Measurements from ENCODE around the gene VAV2.
A peak's percentile ranks its signal among the peaks of the same experiment; 100 is the strongest.

VAV2 gene

GRCh38 chr9:133868203-133868602, 123.9 kb downstream of the VAV2 start:
- Histone ChIP-seq H3K4me1 (ENCODE audit: control extremely low read depth in 1 of 4, control insufficient read depth in 4 of 4, insufficient read depth in 4 of 4, low read length in 3 of 4) (peaks cover 6 to 23% (median 19%) of the 10 kb centered on the region in 4 experiments), H3K4me3 (ENCODE audit: control insufficient read depth in 1 of 7, extremely low read depth in 1 of 7, insufficient read depth in 4 of 7, low read depth in 2 of 7, low read length in 6 of 7) (no peak overlapping the region), H3K36me3 (ENCODE audit: control insufficient read depth in 4 of 4, insufficient read depth in 4 of 4, low read length in 3 of 4) (no peaks in the 10 kb centered on the region), H3K27me3 (replicated peaks in 2 of 5; ENCODE audit: control insufficient read depth in 4 of 5, insufficient read depth in 5 of 5, low read length in 4 of 5) (no peaks in the 10 kb centered on the region), H3K9me3 (ENCODE audit: control extremely low read depth in 1 of 5, control insufficient read depth in 4 of 5, insufficient read depth in 2 of 5, low read depth in 1 of 5, low read length in 4 of 5) (peaks cover 0 to 7% (median 4%) of the 10 kb centered on the region in 5 experiments), H3K27ac (ENCODE audit: insufficient read depth in 1 of 2, low read depth in 1 of 2, low read length in 2 of 2, poor library complexity in 1 of 2, severe bottlenecking in 2 of 2) (no peak overlapping the region)
- POLR2A ChIA-PET: no interaction called here
- CTCF ChIA-PET: no interaction called here
- WGBS (ENCODE audit: insufficient coverage): over 99% methylated on average over 16 of the region's 18 CpGs
- no peak for DNase-seq

GRCh38 chr9:133866946-133867345, 125.2 kb downstream of the VAV2 start:
- Histone ChIP-seq H3K36me3 (ENCODE audit: control insufficient read depth in 4 of 4, insufficient read depth in 4 of 4, low read length in 3 of 4) (no peaks in the 10 kb centered on the region), H3K4me1 (ENCODE audit: control extremely low read depth in 1 of 4, control insufficient read depth in 4 of 4, insufficient read depth in 4 of 4, low read length in 3 of 4) (peaks cover 6 to 33% (median 30%) of the 10 kb centered on the region in 4 experiments), H3K27ac (ENCODE audit: insufficient read depth in 1 of 2, low read depth in 1 of 2, low read length in 2 of 2, poor library complexity in 1 of 2, severe bottlenecking in 2 of 2) (no peak overlapping the region), H3K9me3 (ENCODE audit: control extremely low read depth in 1 of 5, control insufficient read depth in 4 of 5, insufficient read depth in 2 of 5, low read depth in 1 of 5, low read length in 4 of 5) (peaks cover 0 to 7% (median 4%) of the 10 kb centered on the region in 5 experiments), H3K27me3 (replicated peaks in 2 of 5; ENCODE audit: control insufficient read depth in 4 of 5, insufficient read depth in 5 of 5, low read length in 4 of 5) (no peaks in the 10 kb centered on the region), H3K4me3 (ENCODE audit: control insufficient read depth in 1 of 7, extremely low read depth in 1 of 7, insufficient read depth in 4 of 7, low read depth in 2 of 7, low read length in 6 of 7) (no peak overlapping the region)
- no peak for DNase-seq
- ChIA-PET POLR2A (no interaction called here), CTCF (no interaction called here)
- 99% methylated on average over 17 of the region's 17 CpGs for WGBS (ENCODE audit: insufficient coverage)

GRCh38 chr9:133864011-133864410, 128.1 kb downstream of the VAV2 start:
- whole genome bisulfite sequencing (ENCODE audit: insufficient coverage): 97% methylated on average over 9 of the region's 16 CpGs
- Histone ChIP-seq H3K9me3 (ENCODE audit: control extremely low read depth in 1 of 5, control insufficient read depth in 4 of 5, insufficient read depth in 2 of 5, low read depth in 1 of 5, low read length in 4 of 5) (peaks cover 0 to 7% (median 4%) of the 10 kb centered on the region in 5 experiments), H3K4me3 (ENCODE audit: control insufficient read depth in 1 of 7, extremely low read depth in 1 of 7, insufficient read depth in 4 of 7, low read depth in 2 of 7, low read length in 6 of 7) (no peak overlapping the region), H3K36me3 (ENCODE audit: control insufficient read depth in 4 of 4, insufficient read depth in 4 of 4, low read length in 3 of 4) (no peaks in the 10 kb centered on the region), H3K27me3 (replicated peaks in 2 of 5; ENCODE audit: control insufficient read depth in 4 of 5, insufficient read depth in 5 of 5, low read length in 4 of 5) (no peaks in the 10 kb centered on the region), H3K4me1 (ENCODE audit: control extremely low read depth in 1 of 4, control insufficient read depth in 4 of 4, insufficient read depth in 4 of 4, low read length in 3 of 4) (peaks cover 0 to 17% (median 15%) of the 10 kb centered on the region in 4 experiments), H3K27ac (ENCODE audit: insufficient read depth in 1 of 2, low read depth in 1 of 2, low read length in 2 of 2, poor library complexity in 1 of 2, severe bottlenecking in 2 of 2) (no peak overlapping the region)
- DNase-seq: no peak
- CTCF ChIA-PET: interaction anchor here (0.9 kb wide), 1 partner anchor 10 kb away, joined by 3 read pairs; no protein-coding TSS in a partner anchor
- POLR2A ChIA-PET: no interaction called here

GRCh38 chr9:133863257-133863592, 128.9 kb downstream of the VAV2 start:
- Histone ChIP-seq H3K4me1 (ENCODE audit: control extremely low read depth in 1 of 4, control insufficient read depth in 4 of 4, insufficient read depth in 4 of 4, low read length in 3 of 4) (peaks cover 0 to 15% (median 15%) of the 10 kb centered on the region in 4 experiments), H3K9me3 (ENCODE audit: control extremely low read depth in 1 of 5, control insufficient read depth in 4 of 5, insufficient read depth in 2 of 5, low read depth in 1 of 5, low read length in 4 of 5) (peaks cover 0 to 7% (median 4%) of the 10 kb centered on the region in 5 experiments), H3K27ac (ENCODE audit: insufficient read depth in 1 of 2, low read depth in 1 of 2, low read length in 2 of 2, poor library complexity in 1 of 2, severe bottlenecking in 2 of 2) (no peak overlapping the region), H3K27me3 (replicated peaks in 2 of 5; ENCODE audit: control insufficient read depth in 4 of 5, insufficient read depth in 5 of 5, low read length in 4 of 5) (no peaks in the 10 kb centered on the region), H3K36me3 (ENCODE audit: control insufficient read depth in 4 of 4, insufficient read depth in 4 of 4, low read length in 3 of 4) (no peaks in the 10 kb centered on the region), H3K4me3 (ENCODE audit: control insufficient read depth in 1 of 7, extremely low read depth in 1 of 7, insufficient read depth in 4 of 7, low read depth in 2 of 7, low read length in 6 of 7) (peak overlapping the region in 4 of 7 experiments; percentile 48 to 77 (median 69))
- DNase-seq: no peak
- POLR2A ChIA-PET: no interaction called here
- CTCF ChIA-PET: interaction anchor here (0.9 to 1.6 kb wide), 3 partner anchors 11 to 131 kb away, joined by 3 to 6 read pairs (median 4); no protein-coding TSS in a partner anchor
- WGBS (ENCODE audit: insufficient coverage): 97% methylated on average over 19 of the region's 19 CpGs

- Histone ChIP-seq H3K4me1 (ENCODE audit: control extremely low read depth in 1 of 4, control insufficient read depth in 4 of 4, insufficient read depth in 4 of 4, low read length in 3 of 4) (peaks cover 0 to 15% (median 15%) of the 10 kb centered on the region in 4 experiments), H3K36me3 (ENCODE audit: control insufficient read depth in 4 of 4, insufficient read depth in 4 of 4, low read length in 3 of 4) (no peaks in the 10 kb centered on the region), H3K4me3 (ENCODE audit: control insufficient read depth in 1 of 7, extremely low read depth in 1 of 7, insufficient read depth in 4 of 7, low read depth in 2 of 7, low read length in 6 of 7) (peak overlapping the region in 5 of 7 experiments; percentile 41 to 77 (median 62)), H3K27me3 (replicated peaks in 2 of 5; ENCODE audit: control insufficient read depth in 4 of 5, insufficient read depth in 5 of 5, low read length in 4 of 5) (no peaks in the 10 kb centered on the region), H3K27ac (ENCODE audit: insufficient read depth in 1 of 2, low read depth in 1 of 2, low read length in 2 of 2, poor library complexity in 1 of 2, severe bottlenecking in 2 of 2) (no peak overlapping the region), H3K9me3 (ENCODE audit: control extremely low read depth in 1 of 5, control insufficient read depth in 4 of 5, insufficient read depth in 2 of 5, low read depth in 1 of 5, low read length in 4 of 5) (peaks cover 0 to 7% (median 4%) of the 10 kb centered on the region in 5 experiments)
- WGBS (ENCODE audit: insufficient coverage): 14% methylated on average over 17 of the region's 28 CpGs
- peak; percentile 31 to 69 (median 62) for DNase-seq
- ChIA-PET CTCF (interaction anchor here (0.9 to 1.6 kb wide), 4 partner anchors 9 to 131 kb away, joined by 3 to 6 read pairs (median 4); no protein-coding TSS in a partner anchor), POLR2A (no interaction called here)
Measured at GRCh38 chr9:133862585-133863256, 129.4 kb downstream of the VAV2 start.

GRCh38 chr9:133861692-133862091, 130.4 kb downstream of the VAV2 start:
- Histone ChIP-seq H3K27ac (ENCODE audit: insufficient read depth in 1 of 2, low read depth in 1 of 2, low read length in 2 of 2, poor library complexity in 1 of 2, severe bottlenecking in 2 of 2) (no peak overlapping the region), H3K4me1 (ENCODE audit: control extremely low read depth in 1 of 4, control insufficient read depth in 4 of 4, insufficient read depth in 4 of 4, low read length in 3 of 4) (peaks cover 0 to 15% (median 15%) of the 10 kb centered on the region in 4 experiments), H3K27me3 (replicated peaks in 2 of 5; ENCODE audit: control insufficient read depth in 4 of 5, insufficient read depth in 5 of 5, low read length in 4 of 5) (no peaks in the 10 kb centered on the region), H3K9me3 (ENCODE audit: control extremely low read depth in 1 of 5, control insufficient read depth in 4 of 5, insufficient read depth in 2 of 5, low read depth in 1 of 5, low read length in 4 of 5) (peaks cover 0 to 7% (median 4%) of the 10 kb centered on the region in 5 experiments), H3K4me3 (ENCODE audit: control insufficient read depth in 1 of 7, extremely low read depth in 1 of 7, insufficient read depth in 4 of 7, low read depth in 2 of 7, low read length in 6 of 7) (no peak overlapping the region), H3K36me3 (ENCODE audit: control insufficient read depth in 4 of 4, insufficient read depth in 4 of 4, low read length in 3 of 4) (no peaks in the 10 kb centered on the region)
- CTCF ChIA-PET: interaction anchor here (1.3 to 1.6 kb wide), 2 partner anchors 14 to 132 kb away, joined by 4 to 6 read pairs; no protein-coding TSS in a partner anchor
- WGBS (ENCODE audit: insufficient coverage): 96% methylated on average over 3 of the region's 5 CpGs
- POLR2A ChIA-PET: no interaction called here
- DNase-seq: no peak

- POLR2A ChIA-PET: no interaction called here
- 83% methylated on average over 20 of the region's 20 CpGs for WGBS (ENCODE audit: insufficient coverage)
- peaks cover 0 to 7% (median 4%) of the 10 kb centered on the region in 5 experiments for H3K9me3 ChIP-seq (ENCODE audit: control extremely low read depth in 1 of 5, control insufficient read depth in 4 of 5, insufficient read depth in 2 of 5, low read depth in 1 of 5, low read length in 4 of 5)
- CTCF ChIA-PET: no interaction called here
- H3K36me3 ChIP-seq (ENCODE audit: control insufficient read depth in 4 of 4, insufficient read depth in 4 of 4, low read length in 3 of 4): no peaks in the 10 kb centered on the region
- H3K4me1 ChIP-seq (ENCODE audit: control extremely low read depth in 1 of 4, control insufficient read depth in 4 of 4, insufficient read depth in 4 of 4, low read length in 3 of 4): peaks cover 0 to 15% (median 15%) of the 10 kb centered on the region in 4 experiments
- H3K27me3 ChIP-seq (replicated peaks in 2 of 5; ENCODE audit: control insufficient read depth in 4 of 5, insufficient read depth in 5 of 5, low read length in 4 of 5): no peaks in the 10 kb centered on the region
- H3K4me3 ChIP-seq (ENCODE audit: control insufficient read depth in 1 of 7, extremely low read depth in 1 of 7, insufficient read depth in 4 of 7, low read depth in 2 of 7, low read length in 6 of 7): peak overlapping the region in 1 of 7 experiments; percentile 22
- H3K27ac ChIP-seq (ENCODE audit: insufficient read depth in 1 of 2, low read depth in 1 of 2, low read length in 2 of 2, poor library complexity in 1 of 2, severe bottlenecking in 2 of 2): no peak overlapping the region
- DNase-seq: peak; percentile 40 to 82 (median 68)
Measured at GRCh38 chr9:133861086-133861485, 131.0 kb downstream of the VAV2 start.

All from common myeloid progenitor, CD34-positive (primary cell).